AG04450 (cell line): ENCODE measurements around the gene HPS1. TPM values are rescaled to one million over a fixed set of nuclear protein-coding genes. Genes with fewer than 3 reads are reported as not detected.

ENCODE experiments used
- CTCF ChIA-PET: fragments of 300-600, 350-600 bp; formaldehyde crosslinking; extraction: SDS; loops from one replicate; lab custom pipeline; 2022; ENCODE audit warnings: antibody characterized with exemption, inconsistent platforms; lab: Charles Lee
- POLR2A ChIA-PET: fragments of 350-600 bp; formaldehyde crosslinking; extraction: SDS; loops from one replicate; lab custom pipeline; 2021; ENCODE audit warnings: antibody characterized with exemption, inconsistent platforms; lab: Yijun Ruan, JAX
- DNase-seq: peaks from one replicate; pipeline ENCODE4 v3.0.0-alpha.2; 2011; ENCODE audit warnings: low read depth, low spot score
- H3K27ac ChIP-seq: one replicate; pipeline ENCODE4 v1.5.1; 2012; ENCODE audit warnings: low read depth, low read length, control low read depth
- H3K27me3 ChIP-seq: one replicate; pipeline ENCODE4 v1.6.0; 2012; ENCODE audit warnings: low read length; ENCODE audit not compliant: control insufficient read depth, insufficient read depth
- H3K4me3 ChIP-seq: 2 replicates; pipeline ENCODE4 v1.5.1; 2011; ENCODE audit warnings: mild to moderate bottlenecking, low read depth, low read length, control low read depth
- H3K9me3 ChIP-seq: 2 replicates; pipeline ENCODE4 v1.5.1; 2012; ENCODE audit warnings: low read length; ENCODE audit not compliant: control insufficient read depth, insufficient read depth
- polyA plus RNA-seq: library from polyadenylated mRNA; depleted of rRNA; stranded (reverse); fragments of >200 nt; gene quantifications from 2 replicates; pipeline ENCODE4 v1.2.3, GENCODE V29; 2011
- TF ChIP-seq, protein P1 (sequence below): IDR thresholded peaks from 2 replicates; pipeline ENCODE4 v1.5.1; 2011; ENCODE audit warnings: low read depth, low read length, control low read depth, inconsistent platforms

The HPS1 gene
- polyA plus RNA-seq, 1 experiment: 56.7 TPM

DNA sequence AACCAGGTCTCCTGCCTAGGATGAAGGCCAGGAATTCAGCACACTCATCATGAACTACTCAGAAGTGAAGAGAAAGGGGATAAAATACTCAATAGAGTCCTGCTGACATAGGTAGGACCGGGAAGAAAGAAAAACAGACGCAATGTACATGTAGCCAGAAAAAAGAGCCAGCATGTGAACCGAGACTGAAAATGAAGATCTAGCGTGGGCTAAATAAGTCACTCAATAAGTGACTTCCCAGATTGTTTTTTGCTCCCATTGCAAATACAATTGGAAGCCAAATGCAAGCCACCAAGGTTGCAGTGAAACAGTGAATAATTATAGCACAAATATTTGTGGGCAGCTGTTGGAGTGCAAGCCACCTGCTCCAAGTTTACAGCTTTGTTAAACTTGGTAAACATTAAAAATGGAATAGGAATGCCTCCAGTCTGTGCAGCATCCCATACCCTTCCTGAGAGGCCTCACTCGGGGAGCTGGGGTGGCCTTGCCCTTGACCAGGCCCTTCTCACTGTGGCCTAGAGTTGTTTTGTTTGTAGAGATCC lies 34.7 kb upstream of the HPS1 start:
- no peaks in the 10 kb centered on the region for H3K9me3 ChIP-seq
- H3K4me3 ChIP-seq: no peak overlapping the region
- TF ChIP-seq, protein P1, sequence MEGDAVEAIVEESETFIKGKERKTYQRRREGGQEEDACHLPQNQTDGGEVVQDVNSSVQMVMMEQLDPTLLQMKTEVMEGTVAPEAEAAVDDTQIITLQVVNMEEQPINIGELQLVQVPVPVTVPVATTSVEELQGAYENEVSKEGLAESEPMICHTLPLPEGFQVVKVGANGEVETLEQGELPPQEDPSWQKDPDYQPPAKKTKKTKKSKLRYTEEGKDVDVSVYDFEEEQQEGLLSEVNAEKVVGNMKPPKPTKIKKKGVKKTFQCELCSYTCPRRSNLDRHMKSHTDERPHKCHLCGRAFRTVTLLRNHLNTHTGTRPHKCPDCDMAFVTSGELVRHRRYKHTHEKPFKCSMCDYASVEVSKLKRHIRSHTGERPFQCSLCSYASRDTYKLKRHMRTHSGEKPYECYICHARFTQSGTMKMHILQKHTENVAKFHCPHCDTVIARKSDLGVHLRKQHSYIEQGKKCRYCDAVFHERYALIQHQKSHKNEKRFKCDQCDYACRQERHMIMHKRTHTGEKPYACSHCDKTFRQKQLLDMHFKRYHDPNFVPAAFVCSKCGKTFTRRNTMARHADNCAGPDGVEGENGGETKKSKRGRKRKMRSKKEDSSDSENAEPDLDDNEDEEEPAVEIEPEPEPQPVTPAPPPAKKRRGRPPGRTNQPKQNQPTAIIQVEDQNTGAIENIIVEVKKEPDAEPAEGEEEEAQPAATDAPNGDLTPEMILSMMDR: no peak
- ChIA-PET CTCF (interaction anchor here (1.1 kb wide), 1 partner anchor 14 kb away, joined by 7 read pairs; no protein-coding TSS in a partner anchor), POLR2A (no interaction called here)
- no peak overlapping the region for H3K27ac ChIP-seq
- no peak for DNase-seq
- peaks cover 5% of the 10 kb centered on the region for H3K27me3 ChIP-seq

DNA sequence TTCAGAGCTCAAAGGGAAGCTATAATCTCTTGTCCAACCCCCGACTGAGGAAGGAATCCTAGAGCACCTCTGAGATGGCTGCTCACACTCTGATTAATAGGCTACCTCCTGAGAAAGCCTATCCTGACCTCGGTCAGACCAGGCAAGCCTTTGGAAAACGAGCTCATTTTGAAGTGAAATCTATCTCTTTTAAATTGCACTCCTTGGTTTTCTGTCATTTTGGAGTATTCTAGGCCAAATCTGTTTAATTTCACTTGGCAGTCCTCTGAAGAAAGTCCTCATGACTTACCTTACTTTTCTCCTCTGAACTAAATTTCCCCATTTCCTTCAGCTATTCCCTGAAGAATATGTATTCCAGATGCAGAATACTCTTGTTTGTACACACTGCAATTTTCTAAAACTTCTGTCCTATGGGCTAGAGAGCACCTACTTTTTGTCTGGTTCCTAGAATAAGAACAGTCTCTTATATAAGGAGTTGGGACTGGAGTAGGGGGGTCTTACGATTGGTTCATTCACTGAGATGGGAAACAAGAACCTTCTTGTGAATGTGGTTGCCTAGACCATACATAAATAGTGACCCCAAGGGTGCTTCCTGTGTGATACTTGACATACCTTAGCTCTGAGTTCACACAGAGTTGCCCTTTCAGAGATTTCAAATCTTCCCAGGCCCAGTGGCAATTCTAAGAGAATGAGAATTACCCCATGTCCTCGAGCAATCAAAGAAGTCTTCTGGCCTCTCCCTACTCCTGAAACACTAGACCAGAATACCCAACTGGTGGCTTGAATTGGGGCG lies 31.9 kb upstream of the HPS1 start:
- H3K9me3 ChIP-seq: no peaks in the 10 kb centered on the region
- H3K4me3 ChIP-seq: no peak overlapping the region
- DNase-seq: no peak
- H3K27ac ChIP-seq: no peak overlapping the region
- CTCF ChIA-PET: interaction anchor here (2.1 to 2.7 kb wide), 2 partner anchors 10 to 11 kb away, joined by 9 to 11 read pairs; no protein-coding TSS in a partner anchor
- POLR2A ChIA-PET: no interaction called here
- TF ChIP-seq, protein P1: no peak
- H3K27me3 ChIP-seq: peaks cover 5% of the 10 kb centered on the region

DNA sequence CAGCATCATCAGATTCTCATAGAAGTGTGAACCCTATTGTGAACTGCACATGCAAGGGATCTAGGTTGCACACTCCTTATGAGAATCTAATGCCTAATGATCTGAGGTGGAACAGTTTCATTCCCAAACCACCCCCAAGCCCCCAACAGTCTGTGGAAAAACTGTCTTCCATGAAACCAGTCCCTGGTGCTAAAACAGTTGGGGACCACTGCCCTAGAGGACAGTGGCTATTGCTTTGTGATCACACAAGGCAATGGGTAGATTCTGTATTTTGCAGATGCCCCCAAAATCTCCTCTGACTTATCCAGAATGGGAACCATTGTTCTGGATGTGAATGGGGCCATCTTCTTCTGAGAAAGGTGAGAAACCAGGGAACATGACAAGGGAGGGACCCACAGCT lies 31.1 kb upstream of the HPS1 start:
- ChIA-PET POLR2A (no interaction called here), CTCF (interaction anchor here (2.1 kb wide), 1 partner anchor 11 kb away, joined by 11 read pairs; no protein-coding TSS in a partner anchor)
- TF ChIP-seq, protein P1: no peak
- no peak overlapping the region for H3K27ac ChIP-seq
- no peaks in the 10 kb centered on the region for H3K9me3 ChIP-seq
- H3K4me3 ChIP-seq: no peak overlapping the region
- no peak for DNase-seq
- peaks cover 5% of the 10 kb centered on the region for H3K27me3 ChIP-seq

DNA sequence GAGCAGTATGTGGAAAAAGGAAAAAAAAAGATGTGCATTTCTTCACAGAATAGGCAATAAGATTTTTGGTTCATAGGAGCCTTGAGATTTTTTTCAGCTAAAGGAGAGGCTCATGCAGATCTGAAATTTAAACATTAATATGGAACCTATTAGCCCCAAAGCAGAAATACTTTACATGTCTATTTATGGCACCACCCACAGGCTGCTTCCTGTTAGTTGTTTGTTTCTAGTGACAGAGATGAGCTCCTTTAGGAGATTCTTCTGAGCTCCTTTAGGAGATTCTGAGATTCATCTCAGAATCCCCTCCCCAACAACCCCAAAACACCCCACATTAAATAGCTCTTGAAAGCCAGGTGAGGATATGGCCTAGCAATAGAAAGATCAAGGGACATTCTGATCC lies 27.9 kb upstream of the HPS1 start:
- ChIA-PET CTCF (interaction anchor here (0.7 to 1.6 kb wide), 3 partner anchors 9 to 772 kb away, joined by 3 to 6 read pairs (median 4); no protein-coding TSS in a partner anchor), POLR2A (no interaction called here)
- H3K27me3 ChIP-seq: peaks cover 9% of the 10 kb centered on the region
- no peak overlapping the region for H3K4me3 ChIP-seq
- TF ChIP-seq, protein P1: no peak
- DNase-seq: no peak
- H3K27ac ChIP-seq: no peak overlapping the region
- H3K9me3 ChIP-seq: no peaks in the 10 kb centered on the region

DNA sequence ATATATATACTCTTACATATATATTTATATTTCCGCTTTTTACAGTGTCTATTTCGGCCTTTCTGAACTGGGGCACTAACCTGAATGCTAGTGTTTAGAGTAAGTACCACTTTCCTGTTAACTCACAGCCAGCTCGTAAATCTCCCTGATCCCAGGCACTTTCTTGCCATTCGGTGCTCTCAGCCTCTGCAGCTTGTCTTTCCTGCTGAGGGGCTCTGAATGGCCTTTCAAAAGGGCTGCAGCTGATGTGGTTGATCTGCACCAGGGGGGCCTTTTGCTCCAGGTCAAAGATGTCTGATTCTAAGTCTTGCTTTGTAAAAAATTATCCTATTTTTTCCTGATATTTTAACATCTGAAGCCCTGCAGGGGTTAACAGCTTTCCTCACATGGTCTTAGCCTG lies 25.5 kb upstream of the HPS1 start:
- TF ChIP-seq, protein P1: no peak
- H3K27me3 ChIP-seq: peaks cover 16% of the 10 kb centered on the region
- no peaks in the 10 kb centered on the region for H3K9me3 ChIP-seq
- H3K27ac ChIP-seq: no peak overlapping the region
- no peak overlapping the region for H3K4me3 ChIP-seq
- CTCF ChIA-PET: interaction anchor here (0.5 to 1.7 kb wide), 3 partner anchors 13 to 774 kb away, joined by 3 read pairs; no protein-coding TSS in a partner anchor
- POLR2A ChIA-PET: no interaction called here
- no peak for DNase-seq
